Natural killer cell treated with Interleukin-12 subunit alpha and Interleukin-12 subunit beta and Interleukin-15 and Interleukin-18, amount 100 ng/mL, for 72 hours (primary cell): ENCODE data around the gene SMOC2. TPM values are rescaled to one million over a fixed set of nuclear protein-coding genes. Genes with fewer than 3 reads are reported as not detected.

Experiments
- ATAC-seq, 2 donors: fragments of 150-1000 bp; cut with Tn5 transposase in 1 of 2; sonication (Bioruptor Pico), chemical (Tn5 transposase) in 1 of 2; 2 replicates each; pipeline ENCODE4 v1.10.0; 2021
- DNase-seq: peaks from one replicate; pipeline ENCODE4 v3.0.0; 2022; ENCODE audit warnings: low spot score
- H3K27ac Mint-ChIP-seq, 2 donors: 1 replicate in 1 of 2; 2 replicates in 1 of 2; pipeline ENCODE4 v1.8.0; 2022; ENCODE audit warnings: mixed read lengths in 2 of 2, mild to moderate bottlenecking in 1 of 2, moderate library complexity in 1 of 2
- H3K27me3 Mint-ChIP-seq, 2 donors: 1 replicate in 1 of 2; 2 replicates in 1 of 2; pipeline ENCODE4 v1.8.0; 2022; ENCODE audit warnings: mixed read lengths in 2 of 2
- H3K36me3 Mint-ChIP-seq: one replicate; pipeline ENCODE4 v1.8.0; 2022; ENCODE audit warnings: mixed read lengths
- H3K4me1 Mint-ChIP-seq, 2 donors: 1 replicate in 1 of 2; 2 replicates in 1 of 2; pipeline ENCODE4 v1.8.0; 2022; ENCODE audit warnings: low read depth in 2 of 2, mixed read lengths in 2 of 2, mild to moderate bottlenecking in 1 of 2
- H3K4me3 Mint-ChIP-seq: one replicate; pipeline ENCODE4 v1.8.0; 2022; ENCODE audit warnings: mixed read lengths
- H3K9me3 Mint-ChIP-seq: 2 replicates; pipeline ENCODE4 v1.8.0; 2022; ENCODE audit warnings: mixed read lengths
- total RNA-seq, 2 donors: library from RNA; stranded (reverse); gene quantifications; one replicate each; pipeline ENCODE4 v1.2.3, GENCODE V29; 2022

The SMOC2 gene
- total RNA-seq, 2 donors from 2014 or later, result not detected

- Mint-ChIP-seq H3K4me1 (no peaks in the 10 kb centered on the region), H3K9me3 (no peaks in the 10 kb centered on the region), H3K36me3 (no peaks in the 10 kb centered on the region), H3K4me3 (no peak overlapping the region), H3K27me3 (peaks cover 0 to 7% of the 10 kb centered on the region in 2 donors), H3K27ac (no peak overlapping the region)
- no peak for DNase-seq
- peak; percentile 33 to 43 for ATAC-seq
These were observed 54.7 kb downstream of the SMOC2 start for GRCh38 chr6:168495636-168496035.

GRCh38 chr6:168496139-168496996 is 55.4 kb downstream of the SMOC2 start:
- no peak for DNase-seq
- Mint-ChIP-seq H3K36me3 (no peaks in the 10 kb centered on the region), H3K4me1 (no peaks in the 10 kb centered on the region), H3K27me3 (peaks cover 0 to 7% of the 10 kb centered on the region in 2 donors), H3K9me3 (no peaks in the 10 kb centered on the region), H3K4me3 (no peak overlapping the region), H3K27ac (no peak overlapping the region)
- ATAC-seq, result no peak

GRCh38 chr6:168496997-168497331 is 56.0 kb downstream of the SMOC2 start:
- ATAC-seq (peak in 1 of 2 donors; percentile 33), DNase-seq (no peak)
- no peak overlapping the region for H3K27ac Mint-ChIP-seq
- H3K36me3 Mint-ChIP-seq, result no peaks in the 10 kb centered on the region
- no peaks in the 10 kb centered on the region for H3K9me3 Mint-ChIP-seq
- peaks cover 0 to 9% of the 10 kb centered on the region in 2 donors for H3K27me3 Mint-ChIP-seq
- no peaks in the 10 kb centered on the region for H3K4me1 Mint-ChIP-seq
- no peak overlapping the region for H3K4me3 Mint-ChIP-seq

GRCh38 chr6:168497381-168497780 is 56.4 kb downstream of the SMOC2 start:
- no peak for DNase-seq
- no peaks in the 10 kb centered on the region for H3K9me3 Mint-ChIP-seq
- ATAC-seq, result no peak
- no peak overlapping the region for H3K27ac Mint-ChIP-seq
- H3K4me3 Mint-ChIP-seq, result no peak overlapping the region
- no peaks in the 10 kb centered on the region for H3K36me3 Mint-ChIP-seq
- H3K27me3 Mint-ChIP-seq, result peaks cover 0 to 13% of the 10 kb centered on the region in 2 donors
- no peaks in the 10 kb centered on the region for H3K4me1 Mint-ChIP-seq

GRCh38 chr6:168498161-168498843 is 57.3 kb downstream of the SMOC2 start:
- DNase-seq (no peak), ATAC-seq (no peak)
- no peaks in the 10 kb centered on the region for H3K36me3 Mint-ChIP-seq
- peaks cover 0 to 13% of the 10 kb centered on the region in 2 donors for H3K27me3 Mint-ChIP-seq
- no peaks in the 10 kb centered on the region for H3K9me3 Mint-ChIP-seq
- no peak overlapping the region for H3K4me3 Mint-ChIP-seq
- H3K27ac Mint-ChIP-seq, result no peak overlapping the region
- no peaks in the 10 kb centered on the region for H3K4me1 Mint-ChIP-seq

- Mint-ChIP-seq H3K27ac (no peak overlapping the region), H3K27me3 (peaks cover 0 to 15% of the 10 kb centered on the region in 2 donors), H3K9me3 (no peaks in the 10 kb centered on the region), H3K36me3 (no peaks in the 10 kb centered on the region), H3K4me1 (no peaks in the 10 kb centered on the region), H3K4me3 (no peak overlapping the region)
- ATAC-seq, result no peak
- no peak for DNase-seq
These were observed 58.2 kb downstream of the SMOC2 start for GRCh38 chr6:168499045-168499650.

GRCh38 chr6:168500519-168500918 is 59.5 kb downstream of the SMOC2 start:
- no peaks in the 10 kb centered on the region for H3K9me3 Mint-ChIP-seq
- H3K27me3 Mint-ChIP-seq, result peaks cover 0 to 15% of the 10 kb centered on the region in 2 donors
- DNase-seq (no peak), ATAC-seq (no peak)
- no peaks in the 10 kb centered on the region for H3K36me3 Mint-ChIP-seq
- no peaks in the 10 kb centered on the region for H3K4me1 Mint-ChIP-seq
- H3K4me3 Mint-ChIP-seq, result no peak overlapping the region
- no peak overlapping the region for H3K27ac Mint-ChIP-seq

- H3K9me3 Mint-ChIP-seq, result no peaks in the 10 kb centered on the region
- no peaks in the 10 kb centered on the region for H3K4me1 Mint-ChIP-seq
- peak in 1 of 2 donors; percentile 33 for ATAC-seq
- H3K27ac Mint-ChIP-seq, result no peak overlapping the region
- peaks cover 0 to 12% of the 10 kb centered on the region in 2 donors for H3K27me3 Mint-ChIP-seq
- no peak for DNase-seq
- H3K36me3 Mint-ChIP-seq, result no peaks in the 10 kb centered on the region
- no peak overlapping the region for H3K4me3 Mint-ChIP-seq
These were observed 60.6 kb downstream of the SMOC2 start for GRCh38 chr6:168501561-168501960.

GRCh38 chr6:168504366-168504765 is 63.4 kb downstream of the SMOC2 start:
- Mint-ChIP-seq H3K27ac (no peak overlapping the region), H3K27me3 (peaks cover 0 to 12% of the 10 kb centered on the region in 2 donors), H3K36me3 (no peaks in the 10 kb centered on the region), H3K4me1 (no peaks in the 10 kb centered on the region), H3K4me3 (no peak overlapping the region), H3K9me3 (no peaks in the 10 kb centered on the region)
- DNase-seq, result no peak
- no peak for ATAC-seq

GRCh38 chr6:168506460-168506859 is 65.5 kb downstream of the SMOC2 start:
- DNase-seq (no peak), ATAC-seq (no peak)
- Mint-ChIP-seq H3K9me3 (no peaks in the 10 kb centered on the region), H3K4me3 (no peak overlapping the region), H3K27ac (no peak overlapping the region), H3K27me3 (peaks cover 0 to 14% of the 10 kb centered on the region in 2 donors), H3K4me1 (no peaks in the 10 kb centered on the region), H3K36me3 (no peaks in the 10 kb centered on the region)

GRCh38 chr6:168507297-168507696 is 66.3 kb downstream of the SMOC2 start:
- no peaks in the 10 kb centered on the region for H3K36me3 Mint-ChIP-seq
- no peak for DNase-seq
- H3K27ac Mint-ChIP-seq, result no peak overlapping the region
- H3K27me3 Mint-ChIP-seq, result peaks cover 0 to 9% of the 10 kb centered on the region in 2 donors
- no peak for ATAC-seq
- no peaks in the 10 kb centered on the region for H3K4me1 Mint-ChIP-seq
- no peaks in the 10 kb centered on the region for H3K9me3 Mint-ChIP-seq
- no peak overlapping the region for H3K4me3 Mint-ChIP-seq

GRCh38 chr6:168507730-168508129 is 66.7 kb downstream of the SMOC2 start:
- no peak overlapping the region for H3K4me3 Mint-ChIP-seq

GRCh38 chr6:168508903-168509302 is 67.9 kb downstream of the SMOC2 start:
- no peaks in the 10 kb centered on the region for H3K36me3 Mint-ChIP-seq
- no peaks in the 10 kb centered on the region for H3K4me1 Mint-ChIP-seq
- DNase-seq (no peak), ATAC-seq (no peak)
- H3K27me3 Mint-ChIP-seq, result peaks cover 0 to 7% of the 10 kb centered on the region in 2 donors
- H3K4me3 Mint-ChIP-seq, result no peak overlapping the region
- no peak overlapping the region for H3K27ac Mint-ChIP-seq
- H3K9me3 Mint-ChIP-seq, result no peaks in the 10 kb centered on the region

More at GRCh38 chr6:168507730-168508129, 66.7 kb downstream of the SMOC2 start:
- Mint-ChIP-seq H3K27ac (no peak overlapping the region), H3K4me1 (no peaks in the 10 kb centered on the region), H3K9me3 (no peaks in the 10 kb centered on the region), H3K27me3 (peaks cover 0 to 8% of the 10 kb centered on the region in 2 donors), H3K36me3 (no peaks in the 10 kb centered on the region)
- DNase-seq, result no peak
- no peak for ATAC-seq

- no peaks in the 10 kb centered on the region for H3K4me1 Mint-ChIP-seq
- no peaks in the 10 kb centered on the region for H3K9me3 Mint-ChIP-seq
- ATAC-seq (peak in 1 of 2 donors; percentile 40), DNase-seq (no peak)
- H3K36me3 Mint-ChIP-seq, result no peaks in the 10 kb centered on the region
- H3K27ac Mint-ChIP-seq, result no peak overlapping the region
- no peak overlapping the region for H3K4me3 Mint-ChIP-seq
- peaks cover 0 to 11% of the 10 kb centered on the region in 2 donors for H3K27me3 Mint-ChIP-seq
These were observed 72.8 kb downstream of the SMOC2 start for GRCh38 chr6:168513766-168514165.
